ENCODE data around the gene SMIM28. TPM values are rescaled to one million over a fixed set of nuclear protein-coding genes. Genes with fewer than 3 reads are reported as not detected.

The SMIM28 gene
- total RNA-seq, 1 donor from 2014 or later = not detected

Other genes with a start within 250 kb of the SMIM28 start
- gene ARFGEF3, start 216.0 kb upstream of the SMIM28 start, total RNA-seq = 0.47 TPM in 2 replicates
- not detected in 2 replicates for gene PBOV1, start 159.4 kb upstream of the SMIM28 start, total RNA-seq
- gene HEBP2, start 26.3 kb downstream of the SMIM28 start, total RNA-seq = 16.2 and 17.4 TPM in 2 replicates
- gene NHSL1, start 121.6 kb downstream of the SMIM28 start, total RNA-seq = 0.26 and 0.63 TPM in 2 replicates